NCI-H1436 treated with DMSO at 0.1 percent for 48 hours (cell line): ENCODE results near the gene SUPT4H1.

Experiments used
- DNase-seq: peaks from one replicate; lab custom pipeline; 2025; lab: John Stamatoyannopoulos, UW

Gene SUPT4H1

DNA sequence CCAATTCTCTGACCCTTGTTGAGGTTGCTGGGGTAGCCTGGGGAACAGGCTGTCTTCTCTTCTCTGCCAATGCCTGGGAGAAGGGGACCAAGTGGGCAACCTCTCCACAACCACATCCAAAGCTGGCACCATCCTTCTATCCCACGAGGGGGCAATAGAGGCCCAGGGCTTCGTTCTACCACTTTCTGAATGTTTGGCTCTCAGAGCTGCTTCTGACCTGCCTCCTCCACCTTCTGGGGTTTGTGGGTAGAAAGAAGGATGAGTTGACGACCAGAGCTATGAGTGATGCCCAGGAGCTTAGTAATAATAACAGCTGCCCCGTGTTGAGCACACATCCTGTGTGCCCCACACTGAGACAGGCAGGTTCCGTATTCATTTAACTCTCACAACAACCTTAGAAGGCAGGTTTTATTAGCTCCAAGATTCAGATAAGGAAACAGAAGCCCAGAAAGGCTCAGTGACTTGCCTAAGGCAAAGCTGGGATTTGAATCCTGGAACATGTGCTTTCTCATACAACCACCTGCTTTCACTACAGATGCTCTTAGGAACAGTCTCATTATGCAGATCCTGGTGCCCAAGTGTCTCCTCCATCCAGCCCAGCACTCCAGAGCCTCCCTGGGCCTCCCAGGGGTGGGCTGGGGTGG is 34.5 kb downstream of the SUPT4H1 start:
- no peak for DNase-seq

DNA sequence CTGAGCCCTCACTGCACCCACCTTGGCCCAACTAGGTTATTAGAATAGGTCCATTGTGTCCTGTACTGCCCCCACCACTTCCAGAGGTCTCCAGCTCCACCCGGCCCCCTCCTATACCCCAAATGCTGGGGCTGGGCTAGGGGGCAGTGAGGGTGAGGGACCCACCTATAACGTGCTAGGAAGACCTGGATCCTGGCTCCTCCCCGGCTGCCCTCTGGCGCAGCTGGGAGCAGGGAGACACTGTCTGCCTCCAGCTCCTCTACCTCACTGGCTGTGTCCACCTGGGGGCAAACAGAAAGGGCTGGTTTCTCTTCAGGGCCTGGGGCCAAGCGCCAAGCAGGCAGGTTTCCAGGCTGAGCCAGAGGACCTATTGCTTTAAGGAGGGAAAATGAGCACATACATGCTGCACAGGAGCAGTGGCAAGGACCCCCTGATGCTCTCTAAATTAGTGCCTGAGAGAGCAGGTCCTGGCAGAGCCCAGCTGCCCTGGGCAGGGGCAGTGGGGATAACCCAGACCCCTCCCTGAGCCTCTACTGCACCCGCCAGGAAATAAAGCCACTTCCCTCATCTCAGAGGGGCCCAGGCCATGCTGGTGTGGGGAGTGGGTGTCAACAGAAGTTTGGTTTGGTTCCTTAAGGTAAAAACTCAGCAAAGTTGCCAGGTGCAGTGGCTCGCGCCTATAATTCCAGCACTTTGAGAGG is 35.6 kb downstream of the SUPT4H1 start:
- no peak for DNase-seq

DNA sequence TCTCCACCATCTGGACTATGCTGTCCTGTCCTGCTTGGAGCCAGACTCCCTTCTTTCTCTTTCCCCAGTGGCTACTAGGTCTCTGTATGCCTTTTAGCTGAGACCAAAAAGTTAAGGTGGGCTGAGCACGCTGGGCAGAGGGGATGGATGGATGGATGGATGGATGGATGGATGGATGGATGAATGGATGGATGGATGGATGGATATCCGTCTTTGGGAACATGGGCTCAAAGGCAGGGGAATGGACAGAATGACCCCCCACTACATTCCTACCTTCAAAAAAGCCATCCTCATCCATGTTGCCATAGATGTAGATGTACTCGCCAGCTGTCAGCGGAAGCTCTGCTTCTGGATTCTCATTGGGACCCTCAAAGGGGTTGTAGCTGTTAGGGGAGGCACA is 36.3 kb downstream of the SUPT4H1 start:
- DNase-seq: no peak

DNA sequence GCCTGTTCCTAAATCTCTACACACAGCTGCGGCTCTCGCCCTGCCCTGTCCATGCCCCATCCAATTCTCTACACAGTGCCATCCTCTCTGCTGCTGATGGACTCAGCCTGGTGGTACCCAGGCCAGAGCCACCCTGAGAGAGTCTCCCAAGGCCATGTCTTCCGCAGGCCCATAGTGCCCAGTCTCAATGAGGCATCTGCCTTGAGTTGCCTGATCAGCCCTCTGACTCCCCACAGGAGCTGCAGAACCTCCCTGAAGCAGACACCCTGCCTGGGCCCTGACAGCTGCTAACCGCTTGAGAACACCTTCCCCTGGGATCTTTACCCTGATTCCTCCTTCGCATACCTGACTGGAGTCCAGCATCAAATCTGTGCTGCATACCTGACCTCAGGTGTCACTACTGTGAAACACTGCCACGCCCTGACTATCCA is 36.7 kb downstream of the SUPT4H1 start:
- no peak for DNase-seq

DNA sequence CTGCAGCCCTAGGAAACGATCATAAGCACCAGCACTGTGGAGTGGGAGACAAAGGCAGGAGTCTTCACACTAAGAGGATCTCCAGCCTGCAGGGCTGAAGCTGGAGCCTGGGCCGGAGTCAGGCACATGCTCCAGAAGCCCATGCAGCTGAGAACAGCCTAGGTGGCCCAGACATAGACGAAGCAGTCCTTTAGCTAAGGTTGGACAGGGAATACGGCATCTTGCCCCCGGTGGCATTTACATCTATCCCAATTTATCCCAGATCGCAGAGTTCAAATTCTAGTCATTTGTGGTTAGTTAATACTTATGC is 37.3 kb downstream of the SUPT4H1 start:
- no peak for DNase-seq

DNA sequence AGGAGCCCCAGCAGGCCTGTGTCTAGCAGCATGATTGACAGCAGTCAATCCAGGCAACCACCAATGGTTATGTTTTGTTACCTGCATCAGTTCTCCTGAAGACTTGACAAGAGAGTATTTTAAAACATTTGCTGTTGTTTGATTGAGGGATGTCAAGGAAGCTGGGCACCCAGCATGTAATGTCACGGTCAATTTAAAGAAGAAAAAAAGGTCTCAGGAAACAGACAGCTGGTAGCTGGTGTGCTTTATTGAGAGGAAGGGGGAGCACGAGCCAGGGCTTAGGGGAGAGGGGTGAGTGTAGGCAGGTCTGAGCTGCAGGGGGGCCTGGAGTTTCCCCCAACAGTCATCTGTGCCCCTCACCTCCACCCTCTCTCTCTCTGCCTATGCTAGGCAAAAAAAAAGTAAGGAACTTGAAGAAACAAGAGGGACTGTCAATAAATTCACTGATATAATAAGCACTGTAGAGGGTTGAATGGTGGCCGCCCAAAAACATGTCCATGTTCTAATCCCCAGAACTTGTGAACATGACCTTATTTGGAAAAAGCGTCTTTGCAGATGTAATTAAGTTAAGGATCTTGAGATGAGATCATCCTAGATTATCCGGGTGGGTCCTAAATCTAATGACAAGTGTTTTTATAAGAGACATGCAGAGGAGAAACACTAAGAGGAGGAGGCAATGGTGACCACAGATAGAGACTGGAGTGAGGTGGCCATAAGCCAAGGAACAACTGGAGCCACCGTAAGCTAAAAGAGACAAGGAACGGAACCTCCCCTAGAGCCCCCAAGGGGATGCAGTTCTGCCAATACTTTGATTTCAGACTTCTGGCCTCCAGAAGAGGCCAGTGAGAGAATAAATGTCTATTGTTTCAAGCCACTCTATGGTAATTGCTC is 37.9 kb downstream of the SUPT4H1 start:
- no peak for DNase-seq

DNA sequence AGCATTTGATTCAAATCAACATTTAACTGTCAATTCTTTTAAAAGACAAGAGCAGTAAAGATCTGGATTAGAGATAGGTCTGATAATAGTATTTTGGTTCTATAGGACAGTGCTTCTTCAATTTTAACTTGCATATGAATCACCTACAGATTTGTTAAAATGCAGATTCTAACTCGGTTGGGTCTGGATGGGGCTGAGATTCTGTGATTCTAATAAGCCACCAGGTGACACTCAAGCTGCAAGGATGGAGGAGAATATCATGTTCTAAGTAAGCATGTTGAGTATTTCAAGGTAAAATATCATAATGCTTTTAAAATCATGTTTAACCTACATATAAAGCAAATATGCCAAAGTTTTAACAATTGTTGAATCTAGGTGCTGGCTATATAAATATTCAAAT is 39.2 kb downstream of the SUPT4H1 start:
- no peak for DNase-seq

DNA sequence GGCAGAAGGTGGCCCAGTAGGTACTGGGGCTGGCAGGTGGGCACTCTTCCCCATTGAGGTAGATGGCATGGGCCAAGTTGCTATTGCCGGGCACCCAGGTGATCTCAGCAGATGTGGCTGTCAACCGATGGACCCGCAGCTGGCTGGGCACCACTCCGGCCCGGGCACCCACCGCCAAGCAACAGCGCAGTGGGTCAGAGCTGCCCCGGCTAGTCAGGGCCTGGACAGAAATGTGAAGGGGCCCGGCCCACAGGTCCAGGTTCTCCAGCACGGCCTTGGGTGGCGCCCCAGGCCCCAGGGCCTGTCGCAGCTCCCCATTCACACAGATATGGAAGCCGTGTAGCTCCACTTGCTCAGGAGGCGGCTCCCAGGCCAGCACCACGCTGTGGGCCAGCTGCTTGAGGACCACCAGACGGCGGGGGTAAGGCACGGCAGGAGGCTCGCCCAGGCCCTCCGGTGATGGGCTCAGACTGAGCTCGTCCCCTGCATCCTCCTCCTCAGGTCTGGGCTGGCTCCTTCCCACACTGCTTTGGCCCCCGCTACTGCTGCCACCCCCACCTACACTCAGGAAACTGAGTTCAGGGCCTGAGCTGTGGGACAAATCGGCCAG is 39.9 kb downstream of the SUPT4H1 start:
- DNase-seq: no peak

DNA sequence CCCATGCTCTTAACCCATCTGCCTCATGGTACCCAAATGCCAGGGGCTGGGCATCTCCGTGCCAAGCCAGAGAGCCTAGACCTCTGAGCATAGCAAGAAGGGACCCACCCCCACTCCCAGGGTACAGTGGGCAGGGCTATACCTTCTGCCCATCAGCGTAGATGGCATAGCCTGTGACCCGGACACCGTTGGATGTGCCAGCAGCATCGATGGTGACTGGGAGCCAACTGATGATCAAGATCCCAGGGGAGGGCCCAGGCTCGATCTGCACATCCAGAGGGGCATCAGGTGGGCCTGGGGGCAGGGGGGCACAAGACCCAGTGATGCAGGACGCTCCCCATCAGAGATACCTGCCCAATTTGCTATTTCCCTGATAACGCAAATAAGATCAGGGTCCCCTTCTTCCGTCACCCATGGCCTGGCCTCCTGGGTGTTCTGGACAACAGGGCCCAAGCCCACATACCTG is 40.5 kb downstream of the SUPT4H1 start:
- DNase-seq: no peak

DNA sequence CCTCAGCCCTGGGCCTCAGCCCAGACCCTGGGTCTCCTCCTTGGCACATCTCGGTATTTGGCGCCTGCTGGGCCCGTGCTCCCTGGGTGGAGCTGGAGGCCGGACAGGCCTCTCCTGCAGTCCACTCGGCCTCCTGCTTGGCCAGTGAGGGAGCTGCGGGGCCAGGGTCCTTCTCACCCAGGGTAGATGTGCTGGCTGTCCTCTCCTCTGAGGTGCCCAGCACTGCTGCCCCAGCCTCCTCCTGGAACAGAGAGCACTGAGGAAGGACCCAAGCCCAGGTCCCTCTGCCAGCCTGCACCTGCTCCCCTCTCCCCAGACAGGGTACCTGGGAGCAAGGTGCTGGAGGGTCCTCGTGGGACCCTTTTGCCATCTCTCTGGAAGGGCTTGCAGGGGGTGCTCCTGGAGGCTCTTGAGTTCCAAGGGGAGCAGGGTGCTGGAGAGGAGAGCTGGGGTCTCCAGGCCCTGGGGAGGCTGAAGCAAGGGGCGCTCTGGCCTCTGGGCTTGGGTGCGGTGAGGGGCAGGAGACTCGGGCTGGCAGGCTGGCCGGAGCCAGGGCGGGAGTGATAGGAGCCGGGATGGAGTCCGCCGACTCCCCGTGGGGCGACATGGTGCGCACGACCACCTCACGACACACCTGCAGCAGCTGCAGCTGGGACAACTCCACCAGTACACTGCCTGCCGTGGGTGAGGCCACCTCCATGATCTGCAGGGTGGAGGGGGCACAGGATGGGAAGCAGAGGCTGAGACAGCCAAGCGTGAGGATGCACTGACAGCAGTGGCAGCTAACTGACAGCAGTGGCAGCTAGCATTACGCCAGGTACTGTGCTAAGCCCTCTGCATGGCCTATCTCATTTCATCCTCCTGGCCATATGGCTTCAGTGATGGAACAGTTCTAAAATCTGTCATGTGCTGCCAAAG is 41.2 kb downstream of the SUPT4H1 start:
- DNase-seq: no peak

DNA sequence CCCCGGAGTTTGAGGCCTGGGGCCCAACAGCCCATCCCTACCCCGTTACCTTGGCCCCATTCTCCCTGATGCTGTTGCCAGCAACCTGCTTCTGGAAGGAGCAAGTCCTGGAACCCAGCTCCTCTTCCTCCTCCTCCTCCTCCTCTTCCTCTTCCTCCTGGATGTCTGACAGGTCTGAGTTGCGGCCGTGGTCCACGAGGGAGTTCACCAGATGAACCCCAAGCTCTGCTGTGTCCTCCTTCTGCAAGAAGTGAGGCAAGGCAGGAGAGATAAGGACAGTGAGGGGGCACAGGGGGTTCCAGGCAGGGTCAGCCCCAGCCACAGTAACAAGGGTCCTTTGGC is 42.1 kb downstream of the SUPT4H1 start:
- no peak for DNase-seq

DNA sequence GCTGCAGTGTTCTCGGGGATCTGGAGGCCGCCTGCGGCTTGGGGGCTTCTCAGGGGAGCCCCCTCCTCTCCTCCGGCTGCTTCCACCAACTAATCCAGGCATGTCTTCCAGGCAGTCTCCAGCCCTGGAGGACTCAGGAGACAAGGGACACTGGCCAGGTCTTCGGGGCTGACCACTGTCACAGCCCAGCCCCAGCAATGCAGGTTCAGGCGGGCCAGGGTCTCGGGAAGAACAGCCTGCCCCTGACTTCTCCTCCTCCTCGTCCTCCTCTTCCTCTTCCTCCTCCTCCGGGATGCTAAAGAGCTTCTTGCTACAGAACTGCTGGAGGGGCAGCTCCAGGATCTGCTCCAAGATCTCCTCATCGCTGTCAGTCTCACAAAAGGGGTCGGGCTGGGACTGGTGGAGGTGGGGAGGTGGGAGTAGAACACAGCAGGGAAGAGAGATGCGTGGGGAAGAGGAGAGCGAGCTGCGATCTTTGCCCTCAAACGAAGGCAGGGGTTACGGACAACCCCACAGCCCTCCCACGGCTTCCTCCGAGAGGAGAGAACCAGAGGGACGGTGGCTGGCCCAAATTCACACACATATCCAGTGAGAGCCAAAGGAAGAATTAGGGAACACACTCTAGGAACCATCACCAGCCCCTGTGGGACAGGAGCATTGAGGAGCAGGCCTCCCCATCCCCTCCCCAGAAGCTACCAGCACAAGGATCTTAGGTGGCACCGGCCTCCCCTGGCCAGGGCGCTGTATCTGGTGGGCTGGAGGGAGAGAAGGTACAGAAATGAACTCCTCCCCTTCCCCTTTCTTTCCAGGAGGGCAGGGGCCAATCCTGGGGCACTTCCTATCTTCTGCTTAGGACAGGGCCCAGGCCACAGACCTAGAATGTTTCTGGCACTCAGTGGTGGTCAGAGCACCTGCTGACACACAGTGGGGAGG is 42.8 kb downstream of the SUPT4H1 start:
- DNase-seq: no peak

DNA sequence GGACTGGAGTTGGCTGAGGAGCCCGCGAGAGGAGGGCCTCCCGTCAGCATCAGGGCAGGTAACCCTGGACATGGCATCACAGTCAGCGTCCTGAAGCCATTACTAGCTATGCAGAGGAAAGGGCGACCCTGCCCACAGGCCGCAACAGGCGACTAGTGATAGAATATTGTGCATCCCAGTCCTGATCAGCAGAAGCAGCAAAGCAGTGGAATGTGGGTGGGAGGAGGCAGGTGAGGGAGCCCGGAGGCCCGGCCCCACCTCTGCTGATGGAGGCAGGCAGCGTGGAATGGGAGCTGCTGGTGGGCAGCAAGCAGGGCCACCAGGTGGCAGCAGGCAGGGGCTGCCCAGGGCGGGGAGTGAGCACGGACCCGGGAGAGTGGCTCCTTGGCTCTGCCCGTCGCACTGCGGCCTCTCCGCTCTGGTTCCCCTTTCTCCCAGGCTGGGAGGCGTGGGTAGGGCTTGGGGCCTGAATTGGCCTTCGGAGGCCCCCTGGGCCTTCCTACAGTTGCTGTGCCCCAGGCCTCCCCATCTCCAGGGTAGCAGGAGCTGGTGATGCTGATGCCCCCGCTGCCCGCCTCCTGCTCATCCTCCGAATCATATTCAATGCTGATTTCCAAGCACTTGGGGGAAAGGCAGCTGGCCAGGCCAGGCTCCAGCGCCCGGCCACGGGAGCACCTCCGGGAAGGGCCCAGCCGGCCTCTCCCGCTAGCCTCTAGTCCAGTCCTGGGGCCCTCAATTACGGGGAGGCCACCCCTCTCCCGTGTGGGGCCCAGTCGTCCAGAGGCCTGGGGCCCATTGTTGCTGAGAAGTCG is 43.6 kb downstream of the SUPT4H1 start:
- no peak for DNase-seq

DNA sequence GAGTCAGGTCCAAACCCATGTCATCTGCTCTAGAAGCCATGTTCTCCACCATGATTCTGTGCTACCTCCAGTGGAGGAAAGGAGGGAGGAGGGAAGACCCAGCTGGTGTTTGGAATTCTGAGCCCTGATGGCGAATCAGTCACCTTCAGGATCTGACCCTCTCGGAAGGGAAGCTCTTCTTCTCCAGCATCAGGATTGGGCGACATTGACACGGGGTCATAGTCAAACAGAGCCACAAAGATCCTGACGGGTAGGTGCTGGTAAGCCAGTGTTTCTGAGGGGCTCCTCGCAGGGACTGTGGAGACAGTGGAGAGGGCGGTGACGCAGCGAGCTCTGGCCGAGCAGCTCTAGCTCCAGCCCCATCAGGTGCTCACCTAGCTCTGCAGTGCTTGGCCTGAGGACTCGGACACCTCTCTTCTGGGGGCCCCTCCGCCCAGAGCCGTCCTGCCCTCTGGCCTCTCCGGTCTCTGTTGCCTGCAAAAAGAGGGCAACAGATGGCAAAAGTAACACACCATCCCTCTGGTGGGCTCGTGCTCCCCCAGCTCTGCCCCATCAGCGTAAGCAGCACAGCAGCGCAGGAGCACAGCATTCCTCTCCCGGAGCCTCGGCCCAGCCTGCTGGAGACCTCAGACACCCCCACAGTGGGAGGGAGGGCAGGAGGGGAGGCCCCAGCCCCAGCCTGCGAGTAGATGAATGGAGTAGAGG is 44.4 kb downstream of the SUPT4H1 start:
- no peak for DNase-seq

DNA sequence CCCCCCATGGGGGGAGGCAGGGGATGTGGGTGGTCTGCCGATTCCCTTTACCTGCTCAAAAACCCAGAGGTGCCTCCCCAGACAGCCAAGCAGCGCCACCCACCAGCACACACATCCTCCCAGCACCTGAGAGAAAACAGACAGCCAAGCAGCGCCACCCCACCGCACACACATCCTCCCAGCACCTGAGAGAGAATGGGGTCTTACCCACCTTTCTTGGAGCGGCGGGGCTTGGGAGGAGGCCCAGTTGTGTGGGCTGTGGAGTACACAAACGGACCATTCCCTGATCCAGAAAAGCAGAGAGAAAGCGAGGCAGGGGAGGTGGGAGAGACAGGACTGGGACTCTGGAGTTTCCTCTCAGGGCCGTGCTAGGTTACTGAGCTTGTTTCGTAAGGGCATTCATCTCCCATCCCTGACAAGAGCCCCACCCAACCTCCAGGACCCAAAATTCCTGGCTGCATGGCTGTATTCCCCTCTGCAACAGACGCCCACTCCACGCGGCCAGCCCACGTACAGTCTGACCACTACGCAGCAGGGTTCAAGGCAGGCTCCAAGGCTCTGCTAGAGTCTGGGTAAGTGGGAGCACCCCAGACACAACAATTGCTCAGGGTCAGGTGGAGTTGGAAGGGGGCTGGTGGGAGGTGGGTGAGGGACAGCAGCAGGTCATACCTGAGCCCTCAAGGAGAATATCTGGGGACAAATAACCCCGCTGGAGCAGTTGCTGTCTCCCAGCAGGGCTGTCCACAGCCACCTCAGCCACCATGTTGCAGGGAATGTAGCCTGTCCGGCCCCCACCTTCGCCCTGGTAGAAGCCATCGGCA is 45.7 kb downstream of the SUPT4H1 start:
- DNase-seq: no peak

DNA sequence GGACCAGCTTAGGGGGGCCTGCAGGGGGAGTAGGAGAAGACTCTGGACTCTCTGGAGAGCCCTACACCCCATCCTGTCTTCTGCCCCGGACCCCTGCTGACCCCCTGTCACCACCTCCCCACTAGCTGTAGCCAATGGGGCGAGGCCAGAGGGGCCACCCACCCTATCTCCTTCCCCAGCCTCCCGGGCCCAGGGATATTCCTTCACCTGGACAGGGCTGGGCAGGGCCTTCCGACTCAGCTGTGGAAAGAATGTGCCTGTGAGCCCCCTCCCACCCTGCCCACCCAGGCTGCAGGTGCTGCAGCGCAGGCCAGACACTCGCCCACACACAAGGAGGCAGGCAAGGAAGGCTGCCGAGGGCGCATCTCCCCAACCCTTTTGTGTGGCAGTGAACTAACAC is 46.4 kb downstream of the SUPT4H1 start:
- DNase-seq: no peak

DNA sequence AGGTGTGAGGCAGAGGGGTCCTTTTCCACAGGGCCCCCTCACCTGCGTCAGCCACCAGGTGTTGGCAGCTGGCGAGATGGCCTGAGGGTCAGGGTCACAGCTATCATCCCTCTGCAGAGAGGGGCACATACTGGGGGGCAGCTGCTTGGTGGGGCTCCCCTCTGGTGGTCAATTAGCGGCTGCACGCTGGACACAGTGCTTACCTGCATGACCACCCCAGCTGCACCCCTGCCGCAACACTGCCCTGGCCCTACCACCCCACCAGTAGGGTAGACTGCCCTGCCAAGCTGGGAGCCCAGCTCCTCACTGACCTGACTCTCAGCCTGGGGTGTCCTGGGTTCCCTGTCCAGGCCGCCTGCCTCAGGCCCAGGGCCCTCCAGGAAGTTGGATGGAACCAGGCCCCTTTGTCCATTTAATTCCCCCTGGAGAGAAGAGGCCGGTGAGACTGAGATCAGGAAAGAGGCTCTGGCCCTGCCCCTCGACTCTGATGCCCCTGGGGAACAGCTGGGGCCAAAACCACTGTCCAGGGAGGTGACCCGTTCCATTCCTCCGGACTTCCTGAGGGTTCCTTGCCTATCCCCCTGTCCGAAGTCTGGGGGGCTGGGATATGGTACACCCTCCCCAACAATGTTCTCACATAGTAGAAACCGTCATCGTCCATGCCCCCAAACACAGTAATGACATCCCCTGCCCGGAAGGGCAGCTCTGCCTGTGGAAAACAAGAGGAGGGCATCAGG is 47.1 kb downstream of the SUPT4H1 start:
- DNase-seq: no peak
